ENCODE measurements around the gene NRXN3.

Gene NRXN3

DNA sequence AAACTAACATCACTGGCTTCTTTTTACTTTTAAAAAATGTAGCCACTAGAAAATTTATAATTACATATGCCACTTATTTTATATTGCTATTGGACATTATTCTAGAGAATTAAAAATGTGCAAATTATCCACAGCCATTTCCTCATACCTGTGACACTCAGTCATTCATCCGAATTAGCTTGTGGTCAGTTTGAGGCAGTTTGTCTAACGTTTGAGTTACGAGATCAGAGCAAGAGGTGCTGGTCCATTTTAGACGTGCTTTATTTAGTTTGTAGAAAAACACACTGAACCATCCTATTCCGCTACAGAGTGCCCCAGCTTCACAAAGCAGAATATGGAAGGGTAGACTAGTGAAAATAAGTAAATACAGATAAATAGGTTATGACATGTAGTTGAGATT is 513.0 kb downstream of the NRXN3 start:
- no peaks in the 10 kb centered on the region for H3K9me3 ChIP-seq (ENCODE audit: control insufficient read depth, insufficient read depth, low read length)
- no peak overlapping the region for H3K4me3 ChIP-seq (ENCODE audit: low read depth, low read length)
- H3K9ac ChIP-seq (ENCODE audit: low read depth, low read length): no peak overlapping the region
- H3K4me1 ChIP-seq (ENCODE audit: control insufficient read depth, insufficient read depth, low read length): no peaks in the 10 kb centered on the region
- no peaks in the 10 kb centered on the region for H3K27me3 ChIP-seq (ENCODE audit: control insufficient read depth, insufficient read depth, low read length)
- no peak overlapping the region for H3K27ac ChIP-seq (ENCODE audit: low read depth, low read length)
- H3K36me3 ChIP-seq (ENCODE audit: control insufficient read depth, insufficient read depth, low read length): no peaks in the 10 kb centered on the region

- Histone ChIP-seq H3K36me3 (ENCODE audit: control insufficient read depth, insufficient read depth, low read length) (no peaks in the 10 kb centered on the region), H3K9me3 (ENCODE audit: control insufficient read depth, insufficient read depth, low read length) (no peaks in the 10 kb centered on the region), H3K4me1 (ENCODE audit: control insufficient read depth, insufficient read depth, low read length) (no peaks in the 10 kb centered on the region), H3K4me3 (ENCODE audit: low read depth, low read length) (no peak overlapping the region), H3K9ac (ENCODE audit: low read depth, low read length) (no peak overlapping the region), H3K27me3 (ENCODE audit: control insufficient read depth, insufficient read depth, low read length) (no peaks in the 10 kb centered on the region), H3K27ac (ENCODE audit: low read depth, low read length) (no peak overlapping the region)
These were observed 513.8 kb downstream of the NRXN3 start for GRCh38 chr14:78683981-78684380.

GRCh38 chr14:78688503-78688902 is 518.3 kb downstream of the NRXN3 start:
- Histone ChIP-seq H3K36me3 (ENCODE audit: control insufficient read depth, insufficient read depth, low read length) (no peaks in the 10 kb centered on the region), H3K9me3 (ENCODE audit: control insufficient read depth, insufficient read depth, low read length) (no peaks in the 10 kb centered on the region), H3K9ac (ENCODE audit: low read depth, low read length) (no peak overlapping the region), H3K27me3 (ENCODE audit: control insufficient read depth, insufficient read depth, low read length) (no peaks in the 10 kb centered on the region), H3K4me3 (ENCODE audit: low read depth, low read length) (no peak overlapping the region), H3K4me1 (ENCODE audit: control insufficient read depth, insufficient read depth, low read length) (no peaks in the 10 kb centered on the region), H3K27ac (ENCODE audit: low read depth, low read length) (no peak overlapping the region)

DNA sequence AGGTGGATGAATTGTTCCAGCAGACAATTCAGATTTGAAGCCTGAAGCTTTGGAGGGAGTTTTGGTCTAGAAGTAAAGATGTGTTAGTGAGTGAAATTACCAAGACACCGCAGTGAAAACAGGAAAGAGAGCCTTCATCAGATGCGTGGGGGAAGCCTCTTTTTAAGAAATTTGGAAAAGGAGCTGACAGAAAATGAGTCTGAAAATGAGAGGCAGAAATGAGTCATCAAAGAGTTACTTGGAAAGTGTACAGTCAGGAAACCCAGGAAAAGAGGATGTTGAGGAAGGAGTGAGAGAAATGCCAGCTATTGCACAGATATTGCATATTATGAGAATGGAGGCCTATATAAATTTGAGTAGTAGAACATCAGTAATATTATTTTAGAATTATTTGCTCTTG is 520.7 kb downstream of the NRXN3 start:
- H3K36me3 ChIP-seq (ENCODE audit: control insufficient read depth, insufficient read depth, low read length): no peaks in the 10 kb centered on the region
- no peaks in the 10 kb centered on the region for H3K9me3 ChIP-seq (ENCODE audit: control insufficient read depth, insufficient read depth, low read length)
- no peak overlapping the region for H3K9ac ChIP-seq (ENCODE audit: low read depth, low read length)
- no peaks in the 10 kb centered on the region for H3K4me1 ChIP-seq (ENCODE audit: control insufficient read depth, insufficient read depth, low read length)
- no peak overlapping the region for H3K4me3 ChIP-seq (ENCODE audit: low read depth, low read length)
- no peaks in the 10 kb centered on the region for H3K27me3 ChIP-seq (ENCODE audit: control insufficient read depth, insufficient read depth, low read length)
- no peak overlapping the region for H3K27ac ChIP-seq (ENCODE audit: low read depth, low read length)

GRCh38 chr14:78697341-78697740 is 527.2 kb downstream of the NRXN3 start:
- no peak overlapping the region for H3K9ac ChIP-seq (ENCODE audit: low read depth, low read length)
- no peak overlapping the region for H3K4me3 ChIP-seq (ENCODE audit: low read depth, low read length)
- H3K27ac ChIP-seq (ENCODE audit: low read depth, low read length): no peak overlapping the region
- H3K4me1 ChIP-seq (ENCODE audit: control insufficient read depth, insufficient read depth, low read length): no peaks in the 10 kb centered on the region
- H3K9me3 ChIP-seq (ENCODE audit: control insufficient read depth, insufficient read depth, low read length): no peaks in the 10 kb centered on the region
- H3K27me3 ChIP-seq (ENCODE audit: control insufficient read depth, insufficient read depth, low read length): no peaks in the 10 kb centered on the region
- no peaks in the 10 kb centered on the region for H3K36me3 ChIP-seq (ENCODE audit: control insufficient read depth, insufficient read depth, low read length)

GRCh38 chr14:78698991-78699390 is 528.8 kb downstream of the NRXN3 start:
- Histone ChIP-seq H3K27ac (ENCODE audit: low read depth, low read length) (no peak overlapping the region), H3K36me3 (ENCODE audit: control insufficient read depth, insufficient read depth, low read length) (no peaks in the 10 kb centered on the region), H3K27me3 (ENCODE audit: control insufficient read depth, insufficient read depth, low read length) (no peaks in the 10 kb centered on the region), H3K4me1 (ENCODE audit: control insufficient read depth, insufficient read depth, low read length) (no peaks in the 10 kb centered on the region), H3K9me3 (ENCODE audit: control insufficient read depth, insufficient read depth, low read length) (no peaks in the 10 kb centered on the region), H3K9ac (ENCODE audit: low read depth, low read length) (no peak overlapping the region), H3K4me3 (ENCODE audit: low read depth, low read length) (no peak overlapping the region)

- no peaks in the 10 kb centered on the region for H3K27me3 ChIP-seq (ENCODE audit: control insufficient read depth, insufficient read depth, low read length)
- H3K27ac ChIP-seq (ENCODE audit: low read depth, low read length): no peak overlapping the region
- H3K9me3 ChIP-seq (ENCODE audit: control insufficient read depth, insufficient read depth, low read length): no peaks in the 10 kb centered on the region
- H3K4me1 ChIP-seq (ENCODE audit: control insufficient read depth, insufficient read depth, low read length): no peaks in the 10 kb centered on the region
- H3K9ac ChIP-seq (ENCODE audit: low read depth, low read length): no peak overlapping the region
- H3K36me3 ChIP-seq (ENCODE audit: control insufficient read depth, insufficient read depth, low read length): no peaks in the 10 kb centered on the region
- H3K4me3 ChIP-seq (ENCODE audit: low read depth, low read length): no peak overlapping the region
These were observed 530.1 kb downstream of the NRXN3 start for GRCh38 chr14:78700236-78700635.

DNA sequence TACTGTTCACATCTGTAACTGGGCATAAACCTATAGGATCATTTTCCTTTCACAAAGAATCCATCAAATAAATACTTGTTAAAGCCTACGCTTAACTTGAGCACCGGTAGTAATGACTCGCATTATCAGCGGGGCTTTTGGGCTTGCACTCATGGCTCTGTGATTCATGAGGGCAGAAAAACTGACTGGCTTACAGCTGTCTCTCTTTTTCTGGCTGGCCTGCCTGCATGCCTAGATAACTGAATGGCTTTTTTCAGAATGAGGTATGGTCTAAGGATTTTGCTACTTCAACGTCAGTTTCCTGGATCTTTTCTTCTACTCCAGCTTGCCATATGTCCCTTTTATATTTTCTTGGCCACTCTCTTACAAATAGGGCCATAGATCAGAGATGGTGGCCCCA is 531.1 kb downstream of the NRXN3 start:
- H3K27me3 ChIP-seq (ENCODE audit: control insufficient read depth, insufficient read depth, low read length): no peaks in the 10 kb centered on the region

GRCh38 chr14:78704965-78705364 is 534.8 kb downstream of the NRXN3 start:
- Histone ChIP-seq H3K9me3 (ENCODE audit: control insufficient read depth, insufficient read depth, low read length) (no peaks in the 10 kb centered on the region), H3K4me3 (ENCODE audit: low read depth, low read length) (no peak overlapping the region), H3K9ac (ENCODE audit: low read depth, low read length) (no peak overlapping the region), H3K4me1 (ENCODE audit: control insufficient read depth, insufficient read depth, low read length) (no peaks in the 10 kb centered on the region), H3K27me3 (ENCODE audit: control insufficient read depth, insufficient read depth, low read length) (no peaks in the 10 kb centered on the region), H3K27ac (ENCODE audit: low read depth, low read length) (no peak overlapping the region), H3K36me3 (ENCODE audit: control insufficient read depth, insufficient read depth, low read length) (no peaks in the 10 kb centered on the region)

More for the DNA sequence above, 531.1 kb downstream of the NRXN3 start:
- no peaks in the 10 kb centered on the region for H3K4me1 ChIP-seq (ENCODE audit: control insufficient read depth, insufficient read depth, low read length)
- no peak overlapping the region for H3K27ac ChIP-seq (ENCODE audit: low read depth, low read length)
- H3K9ac ChIP-seq (ENCODE audit: low read depth, low read length): no peak overlapping the region
- H3K36me3 ChIP-seq (ENCODE audit: control insufficient read depth, insufficient read depth, low read length): no peaks in the 10 kb centered on the region
- no peak overlapping the region for H3K4me3 ChIP-seq (ENCODE audit: low read depth, low read length)
- H3K9me3 ChIP-seq (ENCODE audit: control insufficient read depth, insufficient read depth, low read length): no peaks in the 10 kb centered on the region

GRCh38 chr14:78705989-78706388 is 535.8 kb downstream of the NRXN3 start:
- H3K27me3 ChIP-seq (ENCODE audit: control insufficient read depth, insufficient read depth, low read length): no peaks in the 10 kb centered on the region
- no peak overlapping the region for H3K27ac ChIP-seq (ENCODE audit: low read depth, low read length)
- no peak overlapping the region for H3K4me3 ChIP-seq (ENCODE audit: low read depth, low read length)
- H3K4me1 ChIP-seq (ENCODE audit: control insufficient read depth, insufficient read depth, low read length): no peaks in the 10 kb centered on the region
- H3K9me3 ChIP-seq (ENCODE audit: control insufficient read depth, insufficient read depth, low read length): no peaks in the 10 kb centered on the region
- H3K36me3 ChIP-seq (ENCODE audit: control insufficient read depth, insufficient read depth, low read length): no peaks in the 10 kb centered on the region
- no peak overlapping the region for H3K9ac ChIP-seq (ENCODE audit: low read depth, low read length)

DNA sequence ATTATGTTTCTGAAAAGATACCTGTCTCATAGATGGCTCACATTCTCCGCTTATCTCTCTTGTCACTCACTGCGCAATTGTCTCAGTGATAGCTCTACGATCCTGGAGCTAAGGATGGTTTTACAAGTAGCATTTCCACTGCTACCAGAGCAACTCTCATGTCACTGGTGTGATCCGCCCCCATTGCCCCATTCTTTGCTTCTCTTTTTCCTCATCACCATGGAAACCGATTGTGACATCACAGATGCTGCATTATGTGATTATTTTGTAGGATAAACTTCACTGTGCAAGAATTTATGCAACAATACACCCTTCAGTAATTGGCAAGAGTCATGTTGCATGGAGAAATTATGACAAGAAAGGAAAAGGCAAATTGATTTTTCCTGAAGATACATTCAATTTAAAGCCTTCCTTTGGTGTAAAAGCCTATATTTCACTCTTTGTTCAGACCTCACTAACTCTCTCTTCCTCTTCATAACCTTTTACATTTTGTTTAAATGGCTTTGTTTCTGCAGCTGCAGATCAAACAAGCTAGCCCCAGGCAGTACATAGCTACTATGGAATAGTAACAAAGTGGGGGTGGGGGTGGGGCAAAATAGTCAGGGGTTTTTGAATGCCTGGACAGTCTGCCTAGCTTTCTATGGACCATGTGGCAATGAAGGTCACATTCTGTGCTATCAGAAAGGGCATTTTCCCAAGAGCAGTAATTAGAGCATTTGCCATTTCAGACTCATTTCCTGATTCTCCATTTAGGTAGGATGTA is 539.8 kb downstream of the NRXN3 start:
- no peaks in the 10 kb centered on the region for H3K36me3 ChIP-seq (ENCODE audit: control insufficient read depth, insufficient read depth, low read length)
- no peaks in the 10 kb centered on the region for H3K27me3 ChIP-seq (ENCODE audit: control insufficient read depth, insufficient read depth, low read length)
- no peak overlapping the region for H3K27ac ChIP-seq (ENCODE audit: low read depth, low read length)
- no peaks in the 10 kb centered on the region for H3K9me3 ChIP-seq (ENCODE audit: control insufficient read depth, insufficient read depth, low read length)
- H3K4me3 ChIP-seq (ENCODE audit: low read depth, low read length): no peak overlapping the region
- no peak overlapping the region for H3K9ac ChIP-seq (ENCODE audit: low read depth, low read length)
- no peaks in the 10 kb centered on the region for H3K4me1 ChIP-seq (ENCODE audit: control insufficient read depth, insufficient read depth, low read length)

All from HUES48 (cell line).